SK-N-SH treated with all-trans-retinoic acid at 6 μM for 48 hours (cell line): ENCODE data around the gene PSTPIP2.

Source experiments
- ATAC-seq: fragments of 200-7000 bp; cut with Tn5 transposase; 3 replicates; pipeline ENCODE4 v1.9.1; 2020; ENCODE audit warnings: mild to moderate bottlenecking, moderate library complexity
- ARNTL ChIP-seq: fragments of 450-650 bp; formaldehyde crosslinking; IDR thresholded peaks from 2 replicates; pipeline ENCODE4 v1.5.0; 2020; ENCODE audit warnings: low read depth, mild to moderate bottlenecking, moderate library complexity, borderline replicate concordance
- BACH2 ChIP-seq: fragments of 250-450 bp; sonication (Bioruptor Pico); IDR thresholded peaks from 2 replicates; pipeline ENCODE4 v1.9.0; 2021; ENCODE audit warnings: mild to moderate bottlenecking, borderline replicate concordance
- CREB5 ChIP-seq: fragments of 250-450 bp; sonication (Bioruptor Pico); IDR thresholded peaks from 2 replicates; pipeline ENCODE4 v1.5.1; 2020; ENCODE audit warnings: low read depth, mild to moderate bottlenecking, moderate library complexity
- CSDC2 ChIP-seq: fragments of 250-450 bp; sonication (Bioruptor Pico); IDR thresholded peaks from 2 replicates; pipeline ENCODE4 v1.5.0; 2020; ENCODE audit warnings: mild to moderate bottlenecking, moderate library complexity
- ESRRG ChIP-seq: fragments of 250-450 bp; sonication (Bioruptor Pico); IDR thresholded peaks from 2 replicates; pipeline ENCODE4 v1.6.1; 2021; ENCODE audit warnings: mild to moderate bottlenecking
- GLIS3 ChIP-seq: fragments of 250-450 bp; sonication (Bioruptor Pico); IDR thresholded peaks from 2 replicates; pipeline ENCODE4 v1.5.0; 2020; ENCODE audit warnings: mild to moderate bottlenecking, moderate library complexity
- ISL1 ChIP-seq: fragments of 250-450 bp; sonication (Bioruptor Pico); IDR thresholded peaks from 2 replicates; pipeline ENCODE4 v2.1.2; 2022; ENCODE audit warnings: mild to moderate bottlenecking, moderate library complexity
- OSR1 ChIP-seq: fragments of 250-450 bp; sonication (Bioruptor Pico); IDR thresholded peaks from 2 replicates; pipeline ENCODE4 v1.8.0; 2022; ENCODE audit warnings: moderate library complexity, mild to moderate bottlenecking, inconsistent platforms
- PATZ1 ChIP-seq: fragments of 250-450 bp; sonication (Bioruptor Pico); IDR thresholded peaks from 2 replicates; pipeline ENCODE4 v1.8.0; 2020; ENCODE audit warnings: mild to moderate bottlenecking, moderate library complexity, borderline replicate concordance
- PPARA ChIP-seq: fragments of 250-450 bp; sonication (Bioruptor Pico); IDR thresholded peaks from 2 replicates; pipeline ENCODE4 v1.5.0; 2020; ENCODE audit warnings: mild to moderate bottlenecking, borderline replicate concordance
- RARB ChIP-seq: fragments of 250-450 bp; sonication (Bioruptor Pico); IDR thresholded peaks from 2 replicates; pipeline ENCODE4 v1.8.0; 2021; ENCODE audit warnings: mild to moderate bottlenecking, moderate library complexity
- SNAI2 ChIP-seq: fragments of 250-450 bp; sonication (Bioruptor Pico); IDR thresholded peaks from 2 replicates; pipeline ENCODE4 v1.5.0; 2020; ENCODE audit warnings: mild to moderate bottlenecking, moderate library complexity
- TCF4 ChIP-seq: fragments of 250-450 bp; sonication (Bioruptor Pico); IDR thresholded peaks from 2 replicates; pipeline ENCODE4 v1.8.0; 2021; ENCODE audit warnings: mild to moderate bottlenecking, moderate library complexity, borderline replicate concordance
- ZC3H10 ChIP-seq: fragments of 250-450 bp; sonication (Bioruptor Pico); IDR thresholded peaks from 2 replicates; pipeline ENCODE4 v1.5.1; 2021; ENCODE audit warnings: mild to moderate bottlenecking, moderate library complexity
- ZFP3 ChIP-seq: fragments of 250-450 bp; sonication (Bioruptor Pico); IDR thresholded peaks from 2 replicates; pipeline ENCODE4 v1.5.0; 2020; ENCODE audit warnings: mild to moderate bottlenecking, moderate library complexity
- ZNF565 ChIP-seq: fragments of 450-650 bp; formaldehyde crosslinking; conservative IDR thresholded peaks from 2 replicates; pipeline ENCODE4 v1.5.0; 2020; ENCODE audit warnings: low read depth, mild to moderate bottlenecking, moderate library complexity
- TF ChIP-seq, protein P1 (sequence below): fragments of 250-450 bp; sonication (Bioruptor Pico); IDR thresholded peaks from 2 replicates; pipeline ENCODE4 v1.5.0; 2020; ENCODE audit warnings: mild to moderate bottlenecking, moderate library complexity
- TF ChIP-seq, protein P2 (sequence below): fragments of 250-450 bp; sonication (Bioruptor Pico); IDR thresholded peaks from 2 replicates; pipeline ENCODE4 v1.5.1; 2021; ENCODE audit warnings: mild to moderate bottlenecking, moderate library complexity

PSTPIP2 gene

DNA sequence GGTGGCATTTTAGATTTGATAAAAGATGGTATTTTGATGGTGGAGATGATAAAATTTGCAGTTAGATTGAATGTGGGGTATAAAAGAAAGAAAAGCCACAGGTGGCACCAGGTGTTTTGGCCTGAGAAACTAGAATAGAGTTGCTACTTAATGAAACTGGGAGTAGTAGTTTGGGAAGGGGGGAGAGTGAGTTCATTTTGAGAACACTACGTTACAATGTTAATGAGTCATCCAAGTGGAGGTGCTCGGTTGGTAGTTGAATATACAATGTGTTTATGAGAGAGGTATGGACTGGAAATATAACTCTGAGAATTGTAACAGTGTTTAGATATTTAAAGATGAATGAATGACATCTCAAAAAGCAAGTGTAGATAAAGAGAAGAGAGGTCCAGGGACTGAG lies 131.3 kb downstream of the PSTPIP2 start (continued):
- no peak for TF ChIP-seq ZFP3 (CRISPR knock-in tag)
- TF ChIP-seq OSR1 (CRISPR knock-in tag): no peak
- TF ChIP-seq RARB (CRISPR knock-in tag): no peak
- TF ChIP-seq TCF4 (CRISPR knock-in tag): no peak

DNA sequence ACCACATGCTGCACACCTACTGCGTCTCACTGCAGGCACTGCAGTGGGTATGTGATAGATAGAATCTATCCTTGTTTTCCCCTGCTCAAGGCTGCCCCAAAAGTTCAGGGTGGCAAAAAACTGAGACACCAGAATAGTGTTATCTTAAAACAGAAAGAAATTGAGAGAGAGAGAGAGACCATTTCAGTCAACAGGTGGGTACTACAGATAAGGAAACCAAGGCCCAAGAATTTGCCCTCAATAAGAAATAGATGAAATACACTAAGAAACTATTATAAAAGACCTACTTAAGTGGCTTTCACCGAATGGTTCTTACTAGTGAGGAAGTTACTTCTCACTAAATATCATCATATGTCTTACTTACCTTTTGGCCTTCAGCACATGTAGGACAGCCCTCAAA lies 132.8 kb downstream of the PSTPIP2 start:
- no peak for ATAC-seq
- TF ChIP-seq ESRRG (CRISPR knock-in tag): no peak
- no peak for TF ChIP-seq PPARA (CRISPR knock-in tag)
- TF ChIP-seq PATZ1 (CRISPR knock-in tag): no peak
- no peak for TF ChIP-seq TCF4 (CRISPR knock-in tag)
- TF ChIP-seq ISL1 (CRISPR knock-in tag): no peak
- TF ChIP-seq, protein P1, sequence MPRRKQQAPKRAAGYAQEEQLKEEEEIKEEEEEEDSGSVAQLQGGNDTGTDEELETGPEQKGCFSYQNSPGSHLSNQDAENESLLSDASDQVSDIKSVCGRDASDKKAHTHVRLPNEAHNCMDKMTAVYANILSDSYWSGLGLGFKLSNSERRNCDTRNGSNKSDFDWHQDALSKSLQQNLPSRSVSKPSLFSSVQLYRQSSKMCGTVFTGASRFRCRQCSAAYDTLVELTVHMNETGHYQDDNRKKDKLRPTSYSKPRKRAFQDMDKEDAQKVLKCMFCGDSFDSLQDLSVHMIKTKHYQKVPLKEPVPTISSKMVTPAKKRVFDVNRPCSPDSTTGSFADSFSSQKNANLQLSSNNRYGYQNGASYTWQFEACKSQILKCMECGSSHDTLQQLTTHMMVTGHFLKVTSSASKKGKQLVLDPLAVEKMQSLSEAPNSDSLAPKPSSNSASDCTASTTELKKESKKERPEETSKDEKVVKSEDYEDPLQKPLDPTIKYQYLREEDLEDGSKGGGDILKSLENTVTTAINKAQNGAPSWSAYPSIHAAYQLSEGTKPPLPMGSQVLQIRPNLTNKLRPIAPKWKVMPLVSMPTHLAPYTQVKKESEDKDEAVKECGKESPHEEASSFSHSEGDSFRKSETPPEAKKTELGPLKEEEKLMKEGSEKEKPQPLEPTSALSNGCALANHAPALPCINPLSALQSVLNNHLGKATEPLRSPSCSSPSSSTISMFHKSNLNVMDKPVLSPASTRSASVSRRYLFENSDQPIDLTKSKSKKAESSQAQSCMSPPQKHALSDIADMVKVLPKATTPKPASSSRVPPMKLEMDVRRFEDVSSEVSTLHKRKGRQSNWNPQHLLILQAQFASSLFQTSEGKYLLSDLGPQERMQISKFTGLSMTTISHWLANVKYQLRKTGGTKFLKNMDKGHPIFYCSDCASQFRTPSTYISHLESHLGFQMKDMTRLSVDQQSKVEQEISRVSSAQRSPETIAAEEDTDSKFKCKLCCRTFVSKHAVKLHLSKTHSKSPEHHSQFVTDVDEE (CRISPR knock-in tag): no peak
- TF ChIP-seq, all 23 proteins: peak for 0

GRCh38 chr18:45938488-45938935 lies 133.5 kb downstream of the PSTPIP2 start:
- TF ChIP-seq ZNF565 (CRISPR knock-in tag): no peak
- no peak for TF ChIP-seq BACH2 (CRISPR knock-in tag)
- TF ChIP-seq, protein P1 (CRISPR knock-in tag): no peak
- no peak for TF ChIP-seq CSDC2
- TF ChIP-seq ARNTL (CRISPR knock-in tag): no peak
- no peak for TF ChIP-seq ZC3H10
- TF ChIP-seq ESRRG (CRISPR knock-in tag): no peak
- no peak for TF ChIP-seq PATZ1 (CRISPR knock-in tag)
- no peak for TF ChIP-seq CREB5 (CRISPR knock-in tag)
- ATAC-seq: no peak

- ATAC-seq: no peak; the same call in 2 of the 3 replicates
- TF ChIP-seq GLIS3 (CRISPR knock-in tag) (no peak), SNAI2 (no peak)
- TF ChIP-seq, protein P1 (CRISPR knock-in tag): no peak
- TF ChIP-seq, protein P2, sequence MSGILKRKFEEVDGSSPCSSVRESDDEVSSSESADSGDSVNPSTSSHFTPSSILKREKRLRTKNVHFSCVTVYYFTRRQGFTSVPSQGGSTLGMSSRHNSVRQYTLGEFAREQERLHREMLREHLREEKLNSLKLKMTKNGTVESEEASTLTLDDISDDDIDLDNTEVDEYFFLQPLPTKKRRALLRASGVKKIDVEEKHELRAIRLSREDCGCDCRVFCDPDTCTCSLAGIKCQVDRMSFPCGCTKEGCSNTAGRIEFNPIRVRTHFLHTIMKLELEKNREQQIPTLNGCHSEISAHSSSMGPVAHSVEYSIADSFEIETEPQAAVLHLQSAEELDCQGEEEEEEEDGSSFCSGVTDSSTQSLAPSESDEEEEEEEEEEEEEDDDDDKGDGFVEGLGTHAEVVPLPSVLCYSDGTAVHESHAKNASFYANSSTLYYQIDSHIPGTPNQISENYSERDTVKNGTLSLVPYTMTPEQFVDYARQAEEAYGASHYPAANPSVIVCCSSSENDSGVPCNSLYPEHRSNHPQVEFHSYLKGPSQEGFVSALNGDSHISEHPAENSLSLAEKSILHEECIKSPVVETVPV (CRISPR knock-in tag): no peak
Observed at GRCh38 chr18:45935591-45936335, 136.3 kb downstream of the PSTPIP2 start.
